Tibial nerve (tissue), 3 donors: ENCODE measurements around the gene CHD9NB.
A peak's percentile ranks its signal among the peaks of the same experiment; 100 is the strongest.

Source experiments
- CTCF ChIP-seq, 5 experiments: fragments of 200-600 bp in 3 of 5; fragments of 450-650 bp in 2 of 5; sonication (generic) in 3 of 5; IDR thresholded peaks; one replicate each; pipeline ENCODE4 v1.5.1; 2016 to 2019; ENCODE audit warnings: antibody characterized with exemption in 5 of 5, mild to moderate bottlenecking in 3 of 5, moderate library complexity in 2 of 5
- POLR2A ChIP-seq, 2 donors: fragments of 450-650 bp; IDR thresholded peaks; one replicate each; pipeline ENCODE4 v1.6.1; 2017; ENCODE audit warnings: antibody characterized with exemption in 2 of 2, mild to moderate bottlenecking in 2 of 2, moderate library complexity in 2 of 2

GRCh38 chr16:53054670-53055485, 2.2 kb upstream of the CHD9NB start, which contains the start of gene CHD9:
- TF ChIP-seq CTCF (IDR thresholded peaks at IDR 0.05) (peak; percentile 97 to 100 (median 99)), POLR2A (IDR thresholded peaks at IDR 0.05) (no peak)
